GM20000 (cell line): ENCODE measurements around the gene PARP12.

Source experiments
- DNase-seq: peaks from one replicate; pipeline ENCODE4 v3.0.0; 2012; ENCODE audit warnings: low spot score
- CTCF ChIP-seq: IDR thresholded peaks from 2 replicates; pipeline ENCODE4 v1.5.1; 2012; ENCODE audit warnings: mild to moderate bottlenecking, control low read depth; ENCODE audit errors: extremely low read depth, missing control alignments

Gene PARP12

GRCh38 chr7:140015471-140015970 lies 47.2 kb downstream of the PARP12 start:
- TF ChIP-seq CTCF = no peak
- DNase-seq = no peak

- TF ChIP-seq CTCF = no peak
- DNase-seq = no peak
Measured at GRCh38 chr7:140014123-140014522, 48.6 kb downstream of the PARP12 start.

- peak; percentile 15 for DNase-seq
- no peak for TF ChIP-seq CTCF
Measured at GRCh38 chr7:140013676-140014075, 49.1 kb downstream of the PARP12 start.

- no peak for TF ChIP-seq CTCF
- peak; percentile 21 for DNase-seq
Measured at GRCh38 chr7:140010194-140010895, 52.4 kb downstream of the PARP12 start.

- TF ChIP-seq CTCF = no peak
- no peak for DNase-seq
Measured at GRCh38 chr7:140009735-140010134, 53.0 kb downstream of the PARP12 start.

GRCh38 chr7:140008755-140009610 lies 53.8 kb downstream of the PARP12 start:
- TF ChIP-seq CTCF = no peak

More at GRCh38 chr7:140008755-140009610, 53.8 kb downstream of the PARP12 start:
- DNase-seq = peak; percentile 15
